Esophagus muscularis mucosa (tissue), 4 donors: Measurements from ENCODE around the gene F11R.
A peak's percentile ranks its signal among the peaks of the same experiment; 100 is the strongest.

Experiments
- CTCF ChIP-seq, 3 experiments: fragments of 200-600 bp in 2 of 3; fragments of 450-650 bp in 1 of 3; sonication (generic) in 2 of 3; IDR thresholded peaks; one replicate each; pipeline ENCODE4 v1.5.1; 2017 to 2019; ENCODE audit warnings: antibody characterized with exemption in 3 of 3, mild to moderate bottlenecking in 2 of 3, moderate library complexity in 1 of 3
- EP300 ChIP-seq: sonication (generic); formaldehyde crosslinking; IDR thresholded peaks from one replicate; pipeline ENCODE4 v1.6.1; 2017; ENCODE audit warnings: antibody characterized with exemption
- POLR2A ChIP-seq: fragments of 450-650 bp; IDR thresholded peaks from one replicate; pipeline ENCODE4 v1.6.1; 2017; ENCODE audit warnings: antibody characterized with exemption, moderate library complexity, mild to moderate bottlenecking, low read depth

- TF ChIP-seq CTCF (IDR thresholded peaks at IDR 0.05) = peak; percentile 24 to 54 (median 25)
- TF ChIP-seq POLR2A = no peak
- TF ChIP-seq EP300 = no peak
These were observed 23.5 kb downstream of the F11R start for GRCh38 chr1:160997323-160998038.
